NCI-H510A (cell line): ENCODE results near the gene TCF7L2.

ENCODE experiments used
- DNase-seq: peaks from one replicate; lab custom pipeline; 2025; lab: John Stamatoyannopoulos, UW

Gene TCF7L2

GRCh38 chr10:112948196-112948595 lies 1.9 kb upstream of the TCF7L2 start:
- no peak for DNase-seq

GRCh38 chr10:112949143-112949823 lies 764 bp upstream of the TCF7L2 start:
- DNase-seq = no peak

GRCh38 chr10:112950714-112951358 lies 789 bp downstream of the TCF7L2 start:
- no peak for DNase-seq

GRCh38 chr10:112951359-112952281 lies 1.6 kb downstream of the TCF7L2 start:
- no peak for DNase-seq

GRCh38 chr10:112952282-112953173 lies 2.5 kb downstream of the TCF7L2 start:
- no peak for DNase-seq

- no peak for DNase-seq
Observed at GRCh38 chr10:112953174-112954159, 3.4 kb downstream of the TCF7L2 start.

GRCh38 chr10:112954974-112955581 lies 5.0 kb downstream of the TCF7L2 start:
- no peak for DNase-seq

- no peak for DNase-seq
Observed at GRCh38 chr10:112955582-112956421, 5.8 kb downstream of the TCF7L2 start.

GRCh38 chr10:112956631-112957350 lies 6.7 kb downstream of the TCF7L2 start:
- DNase-seq = no peak

- no peak for DNase-seq
Observed at GRCh38 chr10:112957640-112958092, 7.6 kb downstream of the TCF7L2 start.

- DNase-seq = no peak
Observed at GRCh38 chr10:112958275-112958995, 8.4 kb downstream of the TCF7L2 start.

GRCh38 chr10:112959207-112959838 lies 9.3 kb downstream of the TCF7L2 start:
- DNase-seq = no peak

- no peak for DNase-seq
Observed at GRCh38 chr10:112960151-112960681, 10.2 kb downstream of the TCF7L2 start.

GRCh38 chr10:112961609-112962008 lies 11.6 kb downstream of the TCF7L2 start:
- no peak for DNase-seq

- no peak for DNase-seq
Observed at GRCh38 chr10:112962343-112962742, 12.3 kb downstream of the TCF7L2 start.

- DNase-seq = no peak
Observed at GRCh38 chr10:112963835-112964234, 13.8 kb downstream of the TCF7L2 start.

- DNase-seq = no peak
Observed at GRCh38 chr10:112964482-112964881, 14.4 kb downstream of the TCF7L2 start.
